HG03442 (cell line): ENCODE measurements around the gene RASD1.
"Not testable (repeated sequence)": the region's sequence is repeated elsewhere in the genome, so short reads cannot be mapped to it uniquely, and the experiment has no call there.

Source experiments
- ATAC-seq: cut with Tn5 transposase; IDR thresholded peaks from one replicate; pipeline ENCODE4 v1.9.1; 2021; ENCODE audit warnings: mild to moderate bottlenecking, moderate library complexity; ENCODE audit not compliant: unreplicated experiment

RASD1 gene

GRCh38 chr17:17472333-17472920 lies 23.8 kb downstream of the RASD1 start:
- no peak for ATAC-seq

- no peak for ATAC-seq
Measured at GRCh38 chr17:17469996-17470395, 26.2 kb downstream of the RASD1 start.

GRCh38 chr17:17469358-17469757 lies 26.8 kb downstream of the RASD1 start:
- no peak for ATAC-seq

- no peak for ATAC-seq
Measured at GRCh38 chr17:17468217-17469010, 27.8 kb downstream of the RASD1 start.

- ATAC-seq = no peak
Measured at GRCh38 chr17:17467720-17468119, 28.5 kb downstream of the RASD1 start.

- ATAC-seq = no peak
Measured at GRCh38 chr17:17467016-17467415, 29.2 kb downstream of the RASD1 start.

GRCh38 chr17:17466511-17466910 lies 29.7 kb downstream of the RASD1 start:
- no peak for ATAC-seq

- not testable (repeated sequence) for ATAC-seq
Measured at GRCh38 chr17:17465878-17466277, 30.3 kb downstream of the RASD1 start.

GRCh38 chr17:17463821-17464220 lies 32.4 kb downstream of the RASD1 start:
- ATAC-seq = no peak

GRCh38 chr17:17462048-17462824 lies 34.0 kb downstream of the RASD1 start:
- no peak for ATAC-seq

GRCh38 chr17:17460038-17460437 lies 36.2 kb downstream of the RASD1 start:
- no peak for ATAC-seq

GRCh38 chr17:17457680-17458079 lies 38.5 kb downstream of the RASD1 start:
- no peak for ATAC-seq

GRCh38 chr17:17456251-17456650 lies 39.9 kb downstream of the RASD1 start:
- ATAC-seq = no peak

GRCh38 chr17:17455173-17455572 lies 41.0 kb downstream of the RASD1 start:
- ATAC-seq = no peak

- not testable (repeated sequence) for ATAC-seq
Measured at GRCh38 chr17:17454700-17455099, 41.5 kb downstream of the RASD1 start.

GRCh38 chr17:17454276-17454675 lies 41.9 kb downstream of the RASD1 start:
- no peak for ATAC-seq

- no peak for ATAC-seq
Measured at GRCh38 chr17:17453088-17453487, 43.1 kb downstream of the RASD1 start.

GRCh38 chr17:17448723-17449122 lies 47.5 kb downstream of the RASD1 start:
- no peak for ATAC-seq

GRCh38 chr17:17448076-17448475 lies 48.1 kb downstream of the RASD1 start:
- no peak for ATAC-seq

- ATAC-seq = no peak
Measured at GRCh38 chr17:17447264-17447663, 48.9 kb downstream of the RASD1 start.

GRCh38 chr17:17446666-17447155 lies 49.5 kb downstream of the RASD1 start:
- no peak for ATAC-seq
